Measurements from ENCODE around the gene VAV3.

- TF ChIP-seq EZH2phosphoT487 (IDR thresholded peaks at IDR 0.05; ENCODE audit: borderline replicate concordance, low read depth, low read length) = no peak
- TF ChIP-seq, protein P1, sequence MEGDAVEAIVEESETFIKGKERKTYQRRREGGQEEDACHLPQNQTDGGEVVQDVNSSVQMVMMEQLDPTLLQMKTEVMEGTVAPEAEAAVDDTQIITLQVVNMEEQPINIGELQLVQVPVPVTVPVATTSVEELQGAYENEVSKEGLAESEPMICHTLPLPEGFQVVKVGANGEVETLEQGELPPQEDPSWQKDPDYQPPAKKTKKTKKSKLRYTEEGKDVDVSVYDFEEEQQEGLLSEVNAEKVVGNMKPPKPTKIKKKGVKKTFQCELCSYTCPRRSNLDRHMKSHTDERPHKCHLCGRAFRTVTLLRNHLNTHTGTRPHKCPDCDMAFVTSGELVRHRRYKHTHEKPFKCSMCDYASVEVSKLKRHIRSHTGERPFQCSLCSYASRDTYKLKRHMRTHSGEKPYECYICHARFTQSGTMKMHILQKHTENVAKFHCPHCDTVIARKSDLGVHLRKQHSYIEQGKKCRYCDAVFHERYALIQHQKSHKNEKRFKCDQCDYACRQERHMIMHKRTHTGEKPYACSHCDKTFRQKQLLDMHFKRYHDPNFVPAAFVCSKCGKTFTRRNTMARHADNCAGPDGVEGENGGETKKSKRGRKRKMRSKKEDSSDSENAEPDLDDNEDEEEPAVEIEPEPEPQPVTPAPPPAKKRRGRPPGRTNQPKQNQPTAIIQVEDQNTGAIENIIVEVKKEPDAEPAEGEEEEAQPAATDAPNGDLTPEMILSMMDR (conservative IDR thresholded peaks at IDR 0.05; ENCODE audit: low read length) = no peak
Measured at GRCh38 chr1:108000184-108000583, 35.2 kb upstream of the VAV3 start.

All from OCI-LY7 (cell line).